Erythroblast (primary cell): ENCODE results near the gene PSMD12.
"Not testable (repeated sequence)": the region's sequence is repeated elsewhere in the genome, so short reads cannot be mapped to it uniquely, and the experiment has no call there.

Source experiments
- GATA1 ChIP-seq: IDR thresholded peaks from 2 replicates; pipeline ENCODE4 v1.6.1; 2011; ENCODE audit warnings: low read depth, mild to moderate bottlenecking, control low read depth, low read length, moderate library complexity
- POLR2A ChIP-seq: IDR thresholded peaks from 2 replicates; pipeline ENCODE4 v1.6.1; 2011; ENCODE audit warnings: mild to moderate bottlenecking, low read length

- TF ChIP-seq POLR2A, GATA1: not testable (repeated sequence)
Measured at GRCh38 chr17:67332162-67332508, 34.2 kb downstream of the PSMD12 start.
